HL-60 (cell line): ENCODE measurements around the gene DPH5.

ENCODE experiments used
- DNase-seq, 2 experiments: peaks; one replicate each; pipeline ENCODE4 v3.0.0-alpha.2; 2010 to 2020; ENCODE audit warnings: low read depth in 1 of 2, low spot score in 1 of 2
- H3K27ac ChIP-seq: fragments of 250-450 bp; sonication (Bioruptor Pico); replicated peaks from 2 replicates; pipeline ENCODE4 v1.5.1; 2020; ENCODE audit warnings: mild to moderate bottlenecking, moderate library complexity
- H3K27me3 ChIP-seq: fragments of 250-450 bp; sonication (Bioruptor Pico); 2 replicates; pipeline ENCODE4 v1.5.1; 2021; ENCODE audit warnings: mild to moderate bottlenecking, moderate library complexity; ENCODE audit not compliant: insufficient read depth, poor library complexity, severe bottlenecking
- H3K4me3 ChIP-seq: replicated peaks from 2 replicates; pipeline ENCODE4 v1.5.1; 2011; ENCODE audit warnings: mild to moderate bottlenecking, control low read depth, low read length; ENCODE audit not compliant: insufficient read depth
- CTCF ChIP-seq: IDR thresholded peaks from one replicate; pipeline ENCODE4 v1.5.1; 2011; ENCODE audit warnings: low read length, control low read depth, inconsistent platforms; ENCODE audit not compliant: insufficient read depth
- GABPA ChIP-seq: IDR thresholded peaks from 2 replicates; pipeline ENCODE4 v1.6.1; 2012; ENCODE audit warnings: low read depth
- POLR2AphosphoS5 ChIP-seq: IDR thresholded peaks from 2 replicates; pipeline ENCODE4 v1.6.1; 2012; ENCODE audit warnings: low read depth
- REST ChIP-seq: IDR thresholded peaks from 2 replicates; pipeline ENCODE4 v1.6.1; 2012; ENCODE audit warnings: low read depth; ENCODE audit not compliant: insufficient replicate concordance
- SPI1 ChIP-seq: IDR thresholded peaks from 2 replicates; pipeline ENCODE4 v1.6.1; 2012; ENCODE audit warnings: low read depth, mild to moderate bottlenecking, borderline replicate concordance

The DPH5 gene

DNA sequence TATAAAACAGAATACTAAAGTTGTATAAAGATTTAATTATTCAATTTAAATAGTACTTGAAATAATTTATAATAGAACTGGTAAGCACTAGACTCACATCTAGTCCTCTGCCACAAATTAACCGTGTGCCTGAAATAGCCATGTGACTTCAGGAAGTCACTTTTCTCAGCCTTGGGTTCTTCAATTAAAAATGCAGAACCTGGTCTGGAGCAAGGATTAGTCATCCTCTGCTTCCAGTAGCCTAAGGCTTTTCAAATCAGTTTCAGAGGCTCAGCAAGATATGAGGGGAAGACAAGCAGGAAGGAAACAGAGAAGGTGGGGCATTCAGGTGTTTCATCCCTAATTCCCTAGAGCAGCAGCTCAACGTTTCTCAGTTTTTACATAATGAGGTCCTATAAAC lies 23.0 kb downstream of the DPH5 start:
- Histone ChIP-seq H3K4me3 (no peak overlapping the region), H3K27me3 (no peaks in the 10 kb centered on the region), H3K27ac (no peak overlapping the region)
- TF ChIP-seq POLR2AphosphoS5, result no peak
- TF ChIP-seq GABPA, result no peak
- TF ChIP-seq REST, result no peak
- TF ChIP-seq CTCF, result no peak
- no peak for TF ChIP-seq SPI1
- DNase-seq, result peak; percentile 15 to 68

GRCh38 chr1:101000131-101000873 lies 25.3 kb downstream of the DPH5 start:
- TF ChIP-seq POLR2AphosphoS5 (no peak), REST (no peak), SPI1 (no peak), GABPA (no peak), CTCF (no peak)
- Histone ChIP-seq H3K27me3 (no peaks in the 10 kb centered on the region), H3K27ac (no peak overlapping the region), H3K4me3 (no peak overlapping the region)
- no peak for DNase-seq

DNA sequence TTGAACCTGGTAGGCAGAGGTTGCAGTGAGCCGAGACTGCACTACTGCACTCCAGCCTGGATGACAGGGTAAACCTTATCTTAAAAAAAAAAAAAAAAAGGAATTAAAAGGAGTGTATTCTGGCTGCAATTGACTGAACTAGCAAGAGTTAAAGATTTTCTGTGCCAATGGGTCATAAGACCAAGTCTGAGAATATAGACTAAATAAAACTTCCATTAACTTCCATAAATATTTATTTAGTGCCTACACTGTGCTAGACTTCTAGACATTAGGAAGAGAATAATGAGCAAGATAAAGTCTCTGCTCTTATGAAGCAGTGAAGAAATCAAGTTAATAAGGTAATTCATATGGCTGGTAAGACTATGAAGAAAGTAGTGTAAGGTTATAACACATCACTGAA lies 27.2 kb downstream of the DPH5 start:
- Histone ChIP-seq H3K27ac (no peak overlapping the region), H3K27me3 (no peaks in the 10 kb centered on the region), H3K4me3 (no peak overlapping the region)
- DNase-seq, result no peak
- TF ChIP-seq SPI1, result no peak
- TF ChIP-seq POLR2AphosphoS5, result no peak
- no peak for TF ChIP-seq CTCF
- TF ChIP-seq GABPA, result no peak
- no peak for TF ChIP-seq REST
